K562 (cell line): ENCODE results near the gene OR4D9. TPM values are rescaled to one million over a fixed set of nuclear protein-coding genes. Genes with fewer than 3 reads are reported as not detected.

Source experiments
- ADNP ChIP-seq: fragments of 200-800 bp; sonication (Bioruptor generic); IDR thresholded peaks from 2 replicates; pipeline ENCODE4 v1.6.1; 2016; ENCODE audit warnings: missing genetic modification characterization, missing compliant biosample characterization
- CHD1 ChIP-seq: fragments of 200-600 bp; sonication (generic); IDR thresholded peaks from one replicate; pipeline ENCODE4 v1.6.1; 2012; ENCODE audit warnings: mild to moderate bottlenecking, moderate library complexity, low read length, inconsistent platforms
- MEIS2 ChIP-seq: fragments of 450-650 bp; IDR thresholded peaks from 2 replicates; pipeline ENCODE4 v1.6.1; 2014; ENCODE audit warnings: mild to moderate bottlenecking; ENCODE audit not compliant: partially characterized antibody
- RBM22 ChIP-seq: fragments of 200-400 bp; formaldehyde crosslinking; IDR thresholded peaks from 2 replicates; pipeline ENCODE4 v1.6.1; 2018; ENCODE audit warnings: low read length, low read depth; ENCODE audit not compliant: poor library complexity, severe bottlenecking
- SPI1 ChIP-seq: IDR thresholded peaks from 2 replicates; pipeline ENCODE4 v1.6.1; 2011; ENCODE audit warnings: low read depth, low read length, control low read depth, borderline replicate concordance
- TCF3 ChIP-seq: sonication (generic); formaldehyde crosslinking; IDR thresholded peaks from 2 replicates; pipeline ENCODE4 v1.4.0; 2020; ENCODE audit warnings: mild to moderate bottlenecking, missing genetic modification reagents
- ZBTB8A ChIP-seq: fragments of 450-650 bp; IDR thresholded peaks from 2 replicates; pipeline ENCODE4 v1.6.1; 2018; ENCODE audit warnings: mild to moderate bottlenecking, moderate library complexity; ENCODE audit not compliant: partially characterized antibody
- ZC3H4 ChIP-seq: sonication (generic); formaldehyde crosslinking; IDR thresholded peaks from 2 replicates; pipeline ENCODE4 v1.9.0; 2021; ENCODE audit warnings: missing genetic modification reagents, borderline replicate concordance
- ZFPM2 ChIP-seq: fragments of 250-450 bp; sonication (Bioruptor Pico); IDR thresholded peaks from 2 replicates; pipeline ENCODE4 v1.5.1; 2022; ENCODE audit warnings: mild to moderate bottlenecking
- ZKSCAN3 ChIP-seq: fragments of 250-450 bp; sonication (Bioruptor Pico); IDR thresholded peaks from 2 replicates; pipeline ENCODE4 v1.4.0; 2020
- ZNF175 ChIP-seq: fragments of 200-800 bp; sonication (Bioruptor generic); IDR thresholded peaks from 2 replicates; pipeline ENCODE4 v1.6.1; 2016; ENCODE audit warnings: low read depth, mild to moderate bottlenecking, missing genetic modification characterization, missing compliant biosample characterization
- ZNF23 ChIP-seq: fragments of 250-450 bp; sonication (Bioruptor Pico); IDR thresholded peaks from 2 replicates; pipeline ENCODE4 v1.4.0; 2020; ENCODE audit warnings: mild to moderate bottlenecking
- ZNF445 ChIP-seq: fragments of 250-450 bp; sonication (Bioruptor Pico); IDR thresholded peaks from 2 replicates; pipeline ENCODE4 v1.4.0; 2020; ENCODE audit warnings: low read depth, mild to moderate bottlenecking, moderate library complexity
- ZNF766 ChIP-seq: fragments of 200-800 bp; sonication (Bioruptor generic); conservative IDR thresholded peaks from 2 replicates; pipeline ENCODE4 v1.6.1; 2016; ENCODE audit warnings: missing genetic modification characterization, missing compliant biosample characterization
- polyA plus RNA-seq, 8 experiments: library from polyadenylated mRNA; depleted of rRNA in 4 of 8; stranded (reverse) in 5 of 8; unstranded in 3 of 8; fragments of >200 nt; fragmentation: Nextera tagmentation in 2 of 8; fragmentation: Illumina TruSeq in 1 of 8; extraction: Ambion mirVana in 2 of 8; extraction: Trizol in 1 of 8; gene quantifications; 2 replicates each; pipeline versions ENCODE4 v1.2.1 to v1.2.3, GENCODE V29; 2011 to 2014; ENCODE audit warnings: inconsistent platforms in 1 of 8, missing spikeins in 1 of 8
- total RNA-seq, 7 experiments: library from RNA; depleted of rRNA in 6 of 7; stranded (reverse); fragments of >200 nt in 6 of 7; fragmentation: Illumina TruSeq in 2 of 7; extraction: Trizol in 2 of 7; gene quantifications; 2 replicates each; pipeline versions ENCODE4 v1.2.1 to v1.2.3, GENCODE V29; 2011 to 2021; ENCODE audit warnings: low replicate concordance in 1 of 7
- TF ChIP-seq, protein P1 (sequence below), 2 experiments: fragments of 200-800 bp in 1 of 2; sonication (Bioruptor generic) in 1 of 2; sonication (generic) in 1 of 2; formaldehyde crosslinking in 1 of 2; IDR thresholded peaks in 1 of 2; conservative IDR thresholded peaks in 1 of 2; 2 replicates each; pipeline versions ENCODE4 v1.5.0 to v1.6.1; 2016 to 2020; ENCODE audit warnings: missing compliant biosample characterization in 1 of 2, missing genetic modification characterization in 1 of 2, missing genetic modification reagents in 1 of 2
- TF ChIP-seq, protein P2 (sequence below): sonication (generic); formaldehyde crosslinking; IDR thresholded peaks from 2 replicates; pipeline ENCODE4 v1.8.0; 2022; ENCODE audit warnings: missing genetic modification reagents, mild to moderate bottlenecking, moderate library complexity, borderline replicate concordance
- TF ChIP-seq, protein P3 (sequence below): fragments of 150-350 bp; conservative IDR thresholded peaks from 2 replicates; pipeline ENCODE4 v1.6.1; 2014; ENCODE audit warnings: low read length
- TF ChIP-seq, protein P4 (sequence below): fragments of 450-650 bp; IDR thresholded peaks from 2 replicates; pipeline ENCODE4 v1.6.1; 2018; ENCODE audit warnings: mild to moderate bottlenecking, low read depth; ENCODE audit not compliant: partially characterized antibody

Gene OR4D9
- total and polyA plus RNA-seq, 9 of the 15 experiments (the other 6 are each of a cell fraction or from before 2014, with no cell fraction given): not detected

DNA sequence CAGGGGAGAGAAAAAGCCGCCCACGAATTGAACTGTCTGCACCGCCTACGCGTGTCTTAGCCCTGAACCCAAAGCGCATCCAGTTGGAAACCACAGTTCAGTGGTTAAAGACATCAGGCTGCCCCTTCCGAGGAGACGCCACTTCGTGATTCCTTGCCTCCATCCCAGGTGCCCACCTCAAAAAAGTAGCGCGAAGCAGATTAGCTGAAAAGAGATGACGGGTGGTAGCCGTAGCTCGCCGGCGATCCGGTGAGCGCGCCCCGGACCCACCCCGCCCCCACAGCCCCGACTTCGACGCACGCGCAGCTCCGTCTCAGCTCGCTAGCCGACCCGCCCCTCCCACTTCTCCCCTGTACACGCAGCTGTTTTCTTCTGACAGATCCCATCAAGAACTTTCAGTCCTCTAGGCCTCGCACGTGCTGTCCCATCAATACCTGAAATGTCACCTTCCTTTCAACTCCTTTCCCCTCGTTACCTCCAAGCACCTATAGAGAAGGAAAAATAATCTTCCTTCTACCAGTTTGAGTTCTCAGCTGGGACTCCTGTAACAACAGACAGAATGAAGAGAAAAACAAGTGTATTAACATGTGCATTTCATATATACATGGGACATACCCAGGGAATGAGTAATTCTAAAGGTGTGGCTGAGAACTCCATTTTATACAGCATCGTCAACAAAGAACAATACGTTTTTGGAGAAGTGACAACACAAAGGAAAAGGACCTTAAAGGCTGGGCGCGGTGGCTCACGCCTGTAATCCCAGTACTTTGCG lies 49.5 kb downstream of the OR4D9 start (continued):
- TF ChIP-seq, protein P1, sequence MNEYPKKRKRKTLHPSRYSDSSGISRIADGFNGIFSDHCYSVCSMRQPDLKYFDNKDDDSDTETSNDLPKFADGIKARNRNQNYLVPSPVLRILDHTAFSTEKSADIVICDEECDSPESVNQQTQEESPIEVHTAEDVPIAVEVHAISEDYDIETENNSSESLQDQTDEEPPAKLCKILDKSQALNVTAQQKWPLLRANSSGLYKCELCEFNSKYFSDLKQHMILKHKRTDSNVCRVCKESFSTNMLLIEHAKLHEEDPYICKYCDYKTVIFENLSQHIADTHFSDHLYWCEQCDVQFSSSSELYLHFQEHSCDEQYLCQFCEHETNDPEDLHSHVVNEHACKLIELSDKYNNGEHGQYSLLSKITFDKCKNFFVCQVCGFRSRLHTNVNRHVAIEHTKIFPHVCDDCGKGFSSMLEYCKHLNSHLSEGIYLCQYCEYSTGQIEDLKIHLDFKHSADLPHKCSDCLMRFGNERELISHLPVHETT (CRISPR knock-in tag; conservative IDR thresholded peaks at IDR 0.05 in 1 of 2, IDR thresholded peaks at IDR 0.05 in 1 of 2): 0 out of 4 replicates have a peak, but pooled peaks of 1 of the 2 experiments have one; percentile 10
- peak; percentile 81 for TF ChIP-seq MEIS2
- TF ChIP-seq SPI1: peak; percentile 63; the same call in 1 of the 2 replicates
- TF ChIP-seq, protein P2, sequence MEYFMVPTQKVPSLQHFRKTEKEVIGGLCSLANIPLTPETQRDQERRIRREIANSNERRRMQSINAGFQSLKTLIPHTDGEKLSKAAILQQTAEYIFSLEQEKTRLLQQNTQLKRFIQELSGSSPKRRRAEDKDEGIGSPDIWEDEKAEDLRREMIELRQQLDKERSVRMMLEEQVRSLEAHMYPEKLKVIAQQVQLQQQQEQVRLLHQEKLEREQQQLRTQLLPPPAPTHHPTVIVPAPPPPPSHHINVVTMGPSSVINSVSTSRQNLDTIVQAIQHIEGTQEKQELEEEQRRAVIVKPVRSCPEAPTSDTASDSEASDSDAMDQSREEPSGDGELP (CRISPR knock-in tag): peak; percentile 93
- no peak for TF ChIP-seq ZNF175 (CRISPR knock-in tag)
- TF ChIP-seq, protein P3, sequence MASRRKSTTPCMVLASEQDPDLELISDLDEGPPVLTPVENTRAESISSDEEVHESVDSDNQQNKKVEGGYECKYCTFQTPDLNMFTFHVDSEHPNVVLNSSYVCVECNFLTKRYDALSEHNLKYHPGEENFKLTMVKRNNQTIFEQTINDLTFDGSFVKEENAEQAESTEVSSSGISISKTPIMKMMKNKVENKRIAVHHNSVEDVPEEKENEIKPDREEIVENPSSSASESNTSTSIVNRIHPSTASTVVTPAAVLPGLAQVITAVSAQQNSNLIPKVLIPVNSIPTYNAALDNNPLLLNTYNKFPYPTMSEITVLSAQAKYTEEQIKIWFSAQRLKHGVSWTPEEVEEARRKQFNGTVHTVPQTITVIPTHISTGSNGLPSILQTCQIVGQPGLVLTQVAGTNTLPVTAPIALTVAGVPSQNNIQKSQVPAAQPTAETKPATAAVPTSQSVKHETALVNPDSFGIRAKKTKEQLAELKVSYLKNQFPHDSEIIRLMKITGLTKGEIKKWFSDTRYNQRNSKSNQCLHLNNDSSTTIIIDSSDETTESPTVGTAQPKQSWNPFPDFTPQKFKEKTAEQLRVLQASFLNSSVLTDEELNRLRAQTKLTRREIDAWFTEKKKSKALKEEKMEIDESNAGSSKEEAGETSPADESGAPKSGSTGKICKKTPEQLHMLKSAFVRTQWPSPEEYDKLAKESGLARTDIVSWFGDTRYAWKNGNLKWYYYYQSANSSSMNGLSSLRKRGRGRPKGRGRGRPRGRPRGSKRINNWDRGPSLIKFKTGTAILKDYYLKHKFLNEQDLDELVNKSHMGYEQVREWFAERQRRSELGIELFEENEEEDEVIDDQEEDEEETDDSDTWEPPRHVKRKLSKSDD: no peak
- no peak for TF ChIP-seq ZNF23 (CRISPR knock-in tag)
- no peak for TF ChIP-seq ZKSCAN3 (CRISPR knock-in tag)
- no peak for TF ChIP-seq ZFPM2
- TF ChIP-seq CHD1: peak; percentile 77
- no peak for TF ChIP-seq ZNF445 (CRISPR knock-in tag)
- TF ChIP-seq ZC3H4 (CRISPR knock-in tag): no peak
- no peak for TF ChIP-seq RBM22
- TF ChIP-seq ADNP (tag): 0 out of 2 replicates have a peak, but pooled peaks have one; percentile 37
- TF ChIP-seq ZNF766 (CRISPR knock-in tag): no peak; the same call in 1 of the 2 replicates
- TF ChIP-seq, protein P4, sequence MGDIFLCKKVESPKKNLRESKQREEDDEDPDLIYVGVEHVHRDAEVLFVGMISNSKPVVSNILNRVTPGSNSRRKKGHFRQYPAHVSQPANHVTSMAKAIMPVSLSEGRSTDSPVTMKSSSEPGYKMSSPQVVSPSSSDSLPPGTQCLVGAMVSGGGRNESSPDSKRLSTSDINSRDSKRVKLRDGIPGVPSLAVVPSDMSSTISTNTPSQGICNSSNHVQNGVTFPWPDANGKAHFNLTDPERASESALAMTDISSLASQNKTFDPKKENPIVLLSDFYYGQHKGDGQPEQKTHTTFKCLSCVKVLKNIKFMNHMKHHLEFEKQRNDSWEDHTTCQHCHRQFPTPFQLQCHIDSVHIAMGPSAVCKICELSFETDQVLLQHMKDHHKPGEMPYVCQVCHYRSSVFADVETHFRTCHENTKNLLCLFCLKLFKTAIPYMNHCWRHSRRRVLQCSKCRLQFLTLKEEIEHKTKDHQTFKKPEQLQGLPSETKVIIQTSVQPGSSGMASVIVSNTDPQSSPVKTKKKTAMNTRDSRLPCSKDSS: no peak
- no peak for TF ChIP-seq ZBTB8A
- 0 out of 2 replicates have a peak, but pooled peaks have one; percentile 21 for TF ChIP-seq TCF3
